Mesenchymal stem cell (in vitro differentiated cells and primary cell): ENCODE results near the gene WTAP. TPM values are rescaled to one million over a fixed set of nuclear protein-coding genes. Genes with fewer than 3 reads are reported as not detected.
A peak's percentile ranks its signal among the peaks of the same experiment; 100 is the strongest.

ENCODE experiments used
- DNase-seq: peaks from one replicate; pipeline ENCODE4 v3.0.0-alpha.2; 2013
- H2AFZ ChIP-seq: one replicate; pipeline ENCODE4 v1.6.1; 2013; ENCODE audit warnings: low read depth, mild to moderate bottlenecking, control low read depth, inconsistent platforms, low read length, moderate library complexity
- H2AK5ac ChIP-seq: 2 replicates; pipeline ENCODE4 v1.6.1; 2013; ENCODE audit warnings: low read length, moderate library complexity, mild to moderate bottlenecking, inconsistent platforms; ENCODE audit not compliant: severe bottlenecking
- H2BK120ac ChIP-seq: one replicate; pipeline ENCODE4 v1.6.1; 2013; ENCODE audit warnings: low read depth, mild to moderate bottlenecking, inconsistent platforms, low read length, moderate library complexity
- H2BK12ac ChIP-seq, 2 experiments: one replicate each; pipeline ENCODE4 v1.6.1; 2013; ENCODE audit warnings: inconsistent platforms in 2 of 2, low read length in 2 of 2, mild to moderate bottlenecking in 2 of 2, moderate library complexity in 2 of 2, control low read depth in 1 of 2
- H2BK15ac ChIP-seq: one replicate; pipeline ENCODE4 v1.6.1; 2013; ENCODE audit warnings: mild to moderate bottlenecking, low read depth, inconsistent platforms; ENCODE audit not compliant: poor library complexity, severe bottlenecking
- H2BK5ac ChIP-seq: 2 replicates; pipeline ENCODE4 v1.6.1; 2013; ENCODE audit warnings: low read depth, mild to moderate bottlenecking, low read length, control low read depth, inconsistent platforms; ENCODE audit not compliant: poor library complexity, severe bottlenecking
- H3K14ac ChIP-seq, 2 experiments: one replicate each; pipeline ENCODE4 v1.6.1; 2013; ENCODE audit warnings: inconsistent platforms in 2 of 2, low read length in 2 of 2, control low read depth in 1 of 2, mild to moderate bottlenecking in 1 of 2, moderate library complexity in 1 of 2
- H3K18ac ChIP-seq, 2 experiments: one replicate each; pipeline ENCODE4 v1.6.1; 2013; ENCODE audit warnings: inconsistent platforms in 2 of 2, low read length in 2 of 2, control low read depth in 1 of 2, low read depth in 1 of 2, mild to moderate bottlenecking in 1 of 2
- H3K23ac ChIP-seq, 2 experiments: one replicate each; pipeline ENCODE4 v1.6.1; 2013; ENCODE audit warnings: inconsistent platforms in 2 of 2, low read length in 2 of 2, mild to moderate bottlenecking in 2 of 2, moderate library complexity in 2 of 2, control low read depth in 1 of 2
- H3K27ac ChIP-seq: 2 replicates; pipeline ENCODE4 v1.5.1; 2013; ENCODE audit warnings: mild to moderate bottlenecking, moderate library complexity, low read length, control low read depth, inconsistent platforms; ENCODE audit not compliant: poor library complexity, severe bottlenecking
- H3K27me3 ChIP-seq, 2 experiments: 2 replicates each; pipeline versions ENCODE4 v1.6.1 to v1.7.0; 2013; ENCODE audit warnings: low read length in 2 of 2, mild to moderate bottlenecking in 2 of 2, moderate library complexity in 2 of 2, control low read depth in 1 of 2, inconsistent platforms in 1 of 2; ENCODE audit not compliant: control insufficient read depth in 1 of 2, insufficient read depth in 1 of 2
- H3K36me3 ChIP-seq, 2 experiments: 2 replicates each; pipeline versions ENCODE4 v1.6.1 to v1.7.0; 2013; ENCODE audit warnings: low read length in 2 of 2, control low read depth in 1 of 2, inconsistent platforms in 1 of 2, low read depth in 1 of 2, mild to moderate bottlenecking in 1 of 2; ENCODE audit not compliant: insufficient read depth in 2 of 2, control insufficient read depth in 1 of 2
- H3K4ac ChIP-seq, 2 experiments: one replicate each; pipeline ENCODE4 v1.6.1; 2013; ENCODE audit warnings: inconsistent platforms in 2 of 2, low read length in 2 of 2, mild to moderate bottlenecking in 2 of 2, moderate library complexity in 2 of 2, control low read depth in 1 of 2, low read depth in 1 of 2
- H3K4me1 ChIP-seq: 2 replicates; pipeline ENCODE4 v1.6.1; 2013; ENCODE audit warnings: low read depth, low read length, control low read depth; ENCODE audit not compliant: control insufficient read depth, insufficient read depth
- H3K4me2 ChIP-seq: 2 replicates; pipeline ENCODE4 v1.6.1; 2013; ENCODE audit warnings: low read length, mild to moderate bottlenecking, inconsistent platforms; ENCODE audit not compliant: poor library complexity, severe bottlenecking
- H3K4me3 ChIP-seq, 2 experiments: 2 replicates each; pipeline versions ENCODE4 v1.5.1 to v1.7.0; 2013; ENCODE audit warnings: low read length in 2 of 2, mild to moderate bottlenecking in 2 of 2, control low read depth in 1 of 2, low read depth in 1 of 2; ENCODE audit not compliant: insufficient read depth in 1 of 2
- H3K79me1 ChIP-seq: replicated peaks from 2 replicates; pipeline ENCODE4 v1.6.1; 2013; ENCODE audit warnings: mild to moderate bottlenecking, control low read depth, low read length, inconsistent platforms; ENCODE audit not compliant: poor library complexity, severe bottlenecking
- H3K9ac ChIP-seq: 2 replicates; pipeline ENCODE4 v1.7.0; 2013; ENCODE audit warnings: mild to moderate bottlenecking, low read length, moderate library complexity
- H3K9me3 ChIP-seq: 2 replicates; pipeline ENCODE4 v1.7.0; 2013; ENCODE audit warnings: mild to moderate bottlenecking, low read length; ENCODE audit not compliant: control insufficient read depth
- H4K8ac ChIP-seq: one replicate; pipeline ENCODE4 v1.6.1; 2013; ENCODE audit warnings: inconsistent platforms, mild to moderate bottlenecking, low read length, moderate library complexity
- H4K91ac ChIP-seq: one replicate; pipeline ENCODE4 v1.6.1; 2013; ENCODE audit warnings: mild to moderate bottlenecking, low read length, inconsistent platforms
- WGBS: methylation state at CpG from one replicate; pipeline ENCODE4 v1.1.7; 2013; ENCODE audit warnings: mixed read lengths; 5-methylcytosine and 5-hydroxymethylcytosine counted together
- polyA plus RNA-seq, 2 experiments: library from polyadenylated mRNA; stranded (reverse); fragments of 200-250 nt; gene quantifications; one replicate each; pipeline ENCODE4 v1.2.3, GENCODE V29; 2013

WTAP gene
- polyA plus RNA-seq (2013, experiment 1 of 2) = 66.5 TPM
- 69.2 TPM for polyA plus RNA-seq (2013, experiment 2 of 2)

DNA sequence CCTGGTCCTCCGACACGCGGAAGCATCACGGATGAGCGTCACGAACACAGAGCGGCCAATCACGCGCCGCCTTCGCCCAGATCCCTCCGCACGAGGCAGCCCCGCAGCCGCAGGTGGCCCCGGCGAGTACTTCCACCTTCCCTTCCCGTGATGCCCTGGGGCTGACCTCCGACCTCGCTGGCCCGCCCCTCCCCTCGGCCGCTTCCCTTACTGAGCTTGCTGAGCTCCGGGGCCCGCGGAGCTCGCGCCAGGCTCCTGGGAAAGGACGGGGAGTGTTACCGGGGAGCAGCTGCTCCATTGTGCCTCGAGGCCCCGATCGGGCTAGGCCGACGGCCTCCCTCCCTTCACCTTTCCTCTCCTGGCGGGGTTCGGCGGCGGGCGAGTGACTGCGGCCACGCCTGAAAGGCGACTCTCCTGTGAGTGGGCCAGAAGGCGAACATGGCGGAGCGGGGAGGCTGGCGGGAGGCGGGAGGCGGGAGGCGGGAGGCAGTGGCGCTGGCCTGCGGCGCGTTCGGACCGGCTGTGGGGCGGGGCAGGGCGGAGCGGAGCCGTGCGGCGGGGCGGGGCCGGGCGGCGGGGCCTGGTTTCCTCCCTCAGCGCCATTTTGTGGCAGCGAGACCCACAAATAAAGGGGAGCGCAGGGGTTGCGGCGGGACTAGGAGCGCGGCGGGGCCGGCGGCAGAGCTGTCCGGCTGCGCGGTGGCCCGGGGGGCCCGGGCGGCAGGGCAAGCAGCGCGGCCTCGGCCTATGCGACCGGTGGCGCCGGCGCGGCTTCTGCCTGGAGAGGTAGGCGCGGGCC is at the start of gene WTAP:
Gene WTAP (plus strand): TSS at position 589 of the 799 bp plus-strand sequence. CDS start 8,760 bp downstream, outside the sequence.
- Histone ChIP-seq H3K36me3 (peaks cover under 1 to 14% of the 10 kb centered on the region in 2 experiments), H4K8ac (peak within 1 kb of the TSS; percentile 98)

DNA sequence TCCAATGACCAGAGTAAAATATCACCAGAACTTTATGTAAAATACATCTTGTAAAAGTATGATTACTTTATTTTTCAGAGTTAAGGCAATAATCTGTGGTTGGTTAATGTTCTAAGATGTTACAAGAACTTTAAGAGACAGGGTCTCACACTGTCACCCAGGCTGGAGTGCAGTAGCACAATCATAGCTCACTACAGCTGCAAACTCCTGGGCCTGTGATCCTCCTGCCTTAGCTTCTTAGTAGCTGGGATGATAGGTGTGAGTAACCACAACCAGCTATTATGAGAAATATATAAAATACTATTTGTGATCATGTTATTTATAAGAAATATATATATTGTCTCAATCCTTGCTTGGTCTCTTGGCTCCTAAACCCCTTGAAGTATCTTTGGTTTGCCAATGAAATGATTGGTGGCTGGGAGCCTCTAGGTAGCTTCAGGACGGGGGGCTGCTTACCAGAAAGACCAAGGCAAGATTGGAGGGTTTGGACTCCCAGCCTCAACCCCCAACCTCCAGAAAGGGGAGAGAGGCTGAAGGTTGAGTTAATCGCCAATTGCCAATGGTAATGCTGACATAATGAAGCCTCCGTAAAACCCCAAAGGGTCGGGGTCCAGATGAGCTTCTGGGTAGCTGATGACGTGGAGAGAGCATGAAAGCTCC is 49.7 kb upstream of the WTAP start:
- Histone ChIP-seq H2BK15ac (peak overlapping the region; percentile 69), H3K14ac (no peak overlapping the region), H3K4me1 (no peaks in the 10 kb centered on the region), H3K79me1 (peaks cover 11% of the 10 kb centered on the region), H3K27me3 (no peaks in the 10 kb centered on the region), H3K36me3 (peaks cover 12 to 58% of the 10 kb centered on the region in 2 experiments), H2BK12ac (no peak overlapping the region), H3K9me3 (no peaks in the 10 kb centered on the region), H4K91ac (no peak overlapping the region), H3K4me3 (no peak overlapping the region), H3K23ac (peak overlapping the region in 1 of 2 experiments; percentile 69), H3K9ac (no peak overlapping the region), H2BK120ac (no peak overlapping the region), H4K8ac (no peak overlapping the region), H3K18ac (no peak overlapping the region), H3K27ac (no peak overlapping the region), H3K4me2 (no peak overlapping the region), H2AK5ac (no peak overlapping the region), H2AFZ (no peak overlapping the region), H3K4ac (no peak overlapping the region), H2BK5ac (no peak overlapping the region)
- WGBS = 99% methylated on average over 5 of the region's 5 CpGs
- peak; percentile 9 for DNase-seq

More for the DNA sequence above, at the start of gene WTAP:
- peak within 1 kb of the TSS; percentile 6 to 80 for H2BK12ac ChIP-seq
- H3K27ac ChIP-seq = peak within 1 kb of the TSS; percentile 100
- peak; percentile 95 for DNase-seq
- WGBS = under 1% methylated on average over 53 of the region's 93 CpGs
- peak within 1 kb of the TSS; percentile 82 to 100 for H3K14ac ChIP-seq
- peak within 1 kb of the TSS; percentile 99 for H2BK5ac ChIP-seq
- H4K91ac ChIP-seq = peak within 1 kb of the TSS; percentile 99
- H3K4me2 ChIP-seq = peak within 1 kb of the TSS; percentile 82
- no peaks in the 10 kb centered on the region for H3K9me3 ChIP-seq
- peak within 1 kb of the TSS; percentile 94 to 98 for H3K23ac ChIP-seq
- H3K4me1 ChIP-seq = no peaks in the 10 kb centered on the region
- H2AFZ ChIP-seq = peak within 1 kb of the TSS; percentile 100
- H3K9ac ChIP-seq = peak within 1 kb of the TSS; percentile 97
- peak within 1 kb of the TSS; percentile 95 to 98 for H3K4me3 ChIP-seq
- H2BK120ac ChIP-seq = peak within 1 kb of the TSS; percentile 97
- peaks cover 6% of the 10 kb centered on the region for H3K79me1 ChIP-seq
- H2AK5ac ChIP-seq = peak within 1 kb of the TSS; percentile 72
- peak within 1 kb of the TSS; percentile 99 to 100 for H3K4ac ChIP-seq
- peak within 1 kb of the TSS; percentile 99 for H2BK15ac ChIP-seq
- no peaks in the 10 kb centered on the region for H3K27me3 ChIP-seq
- peak within 1 kb of the TSS; percentile 100 for H3K18ac ChIP-seq

DNA sequence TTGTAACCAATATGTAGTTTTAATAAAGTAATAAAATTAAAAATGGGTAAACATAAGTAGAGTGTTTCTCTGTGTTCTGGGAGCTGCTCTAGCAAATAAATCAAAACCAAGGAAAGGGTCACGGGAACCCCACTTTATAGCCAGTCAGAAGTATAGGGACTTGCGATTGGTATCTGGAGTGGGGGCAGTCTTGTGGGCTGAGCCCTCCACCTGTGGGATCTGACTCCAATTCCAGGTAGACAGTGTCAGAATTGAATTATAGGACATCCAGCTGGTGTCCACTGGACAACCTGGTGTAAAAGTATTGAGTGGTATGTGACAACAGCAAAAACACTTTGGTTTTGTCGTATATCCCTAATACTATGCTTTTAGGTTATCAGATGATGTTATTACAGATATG is 48.7 kb upstream of the WTAP start:
- no peak overlapping the region for H2BK12ac ChIP-seq
- H3K23ac ChIP-seq = no peak overlapping the region
- no peak overlapping the region for H3K4me3 ChIP-seq
- H3K27me3 ChIP-seq = no peaks in the 10 kb centered on the region
- H2BK5ac ChIP-seq = no peak overlapping the region
- H3K9me3 ChIP-seq = no peaks in the 10 kb centered on the region
- H3K4me1 ChIP-seq = peaks cover 1% of the 10 kb centered on the region
- H3K4ac ChIP-seq = no peak overlapping the region
- H3K79me1 ChIP-seq = peaks cover 13% of the 10 kb centered on the region
- 92% methylated on average over 3 of the region's 3 CpGs for WGBS
- H3K18ac ChIP-seq = no peak overlapping the region
- no peak overlapping the region for H4K91ac ChIP-seq
- H2AFZ ChIP-seq = no peak overlapping the region
- no peak overlapping the region for H2AK5ac ChIP-seq
- no peak overlapping the region for H3K27ac ChIP-seq
- no peak overlapping the region for H4K8ac ChIP-seq
- H2BK120ac ChIP-seq = no peak overlapping the region
- peaks cover 18 to 67% of the 10 kb centered on the region in 2 experiments for H3K36me3 ChIP-seq
- H3K9ac ChIP-seq = no peak overlapping the region
- H2BK15ac ChIP-seq = no peak overlapping the region
- H3K4me2 ChIP-seq = no peak overlapping the region
- DNase-seq = peak; percentile 9
- H3K14ac ChIP-seq = no peak overlapping the region
